ENCODE results near the gene ZNF771.
A peak's percentile ranks its signal among the peaks of the same experiment; 100 is the strongest.
"Not testable (repeated sequence)": the region's sequence is repeated elsewhere in the genome, so short reads cannot be mapped to it uniquely, and the experiment has no call there.

ZNF771 gene

DNA sequence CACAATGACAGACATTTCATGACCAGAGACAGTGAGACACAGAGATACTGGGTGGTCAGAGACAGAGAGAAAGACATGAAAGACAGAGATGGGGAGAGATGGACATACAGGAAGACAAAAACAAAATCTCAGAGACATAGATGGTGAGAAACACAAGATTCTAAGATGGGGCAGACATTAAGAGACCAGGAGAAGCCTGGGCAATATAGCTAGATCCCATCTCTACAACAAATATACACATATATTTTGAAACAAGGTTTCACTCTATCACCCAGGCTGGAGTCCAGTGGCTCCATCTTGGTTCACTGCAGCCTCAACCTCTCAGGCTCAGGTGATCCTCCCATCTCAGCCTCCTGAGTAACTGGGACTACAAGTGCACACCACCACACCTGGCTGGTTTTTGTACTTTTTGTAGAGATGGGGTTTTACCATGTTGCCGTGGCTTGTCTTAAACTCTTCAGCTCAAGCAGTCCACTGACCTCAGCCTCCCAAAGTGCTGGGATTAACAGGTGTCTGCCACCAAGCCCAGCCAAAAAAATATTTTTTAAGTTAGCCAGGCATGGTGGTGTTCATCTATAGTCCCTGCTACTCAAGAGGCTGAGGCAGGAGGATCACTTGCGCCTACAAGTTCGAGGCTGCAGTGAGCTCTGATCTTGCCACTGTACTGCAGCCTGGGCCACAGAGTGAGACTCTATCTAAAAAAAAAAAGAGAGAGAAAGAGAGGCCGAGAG is 27.2 kb upstream of the ZNF771 start:
- TF ChIP-seq GATA1 (IDR thresholded peaks at IDR 0.05; ENCODE audit: low read depth, low read length): no peak
- no peak for TF ChIP-seq POLR2A (IDR thresholded peaks at IDR 0.05; ENCODE audit: low read length)

GRCh38 chr16:30380803-30381208 is 26.6 kb upstream of the ZNF771 start:
- no peak for DNase-seq
- TF ChIP-seq POLR2A (IDR thresholded peaks at IDR 0.05; ENCODE audit: low read length) (no peak), GATA1 (IDR thresholded peaks at IDR 0.05; ENCODE audit: low read depth, low read length) (no peak)

More for the DNA sequence above, 27.2 kb upstream of the ZNF771 start:
- DNase-seq: no peak

DNA sequence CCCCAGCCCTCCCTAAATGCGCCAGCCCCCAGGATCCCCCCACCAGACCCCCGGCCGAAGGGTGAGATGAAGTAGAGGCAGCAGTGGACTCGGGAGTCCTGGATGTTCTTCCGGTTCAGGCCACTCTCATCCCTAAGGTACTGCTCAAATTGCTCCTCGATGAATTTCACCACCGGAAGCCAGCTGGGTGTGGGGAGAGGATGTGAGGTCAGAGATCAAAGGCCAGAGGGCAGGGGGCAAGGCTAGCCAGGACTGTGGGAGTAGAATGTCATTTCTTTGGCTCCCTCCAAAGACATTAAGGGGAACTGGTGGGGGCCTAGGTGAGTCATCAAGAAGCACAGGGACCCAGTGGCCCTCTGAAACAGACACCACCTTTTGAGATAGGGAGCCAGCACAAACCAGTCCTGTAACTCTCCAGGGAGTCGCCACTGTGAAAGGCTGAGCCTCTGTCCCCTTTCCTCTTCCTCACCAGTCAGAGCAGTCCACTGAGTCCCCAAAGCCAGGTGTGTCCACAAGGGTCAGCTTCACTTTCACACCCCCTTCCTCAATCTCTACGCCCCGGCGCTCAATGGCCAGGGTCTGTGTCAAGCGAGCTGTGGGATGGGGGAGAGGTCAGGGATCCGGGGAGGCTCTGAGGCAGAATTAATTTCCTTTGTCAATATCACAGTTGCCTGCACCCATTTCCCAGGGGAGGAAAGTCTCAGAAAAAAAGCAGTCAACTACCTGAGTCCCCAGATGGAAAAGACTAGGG is 25.9 kb upstream of the ZNF771 start:
- DNase-seq: no peak
- TF ChIP-seq POLR2A (IDR thresholded peaks at IDR 0.05; ENCODE audit: low read length) (no peak), GATA1 (IDR thresholded peaks at IDR 0.05; ENCODE audit: low read depth, low read length) (no peak)

DNA sequence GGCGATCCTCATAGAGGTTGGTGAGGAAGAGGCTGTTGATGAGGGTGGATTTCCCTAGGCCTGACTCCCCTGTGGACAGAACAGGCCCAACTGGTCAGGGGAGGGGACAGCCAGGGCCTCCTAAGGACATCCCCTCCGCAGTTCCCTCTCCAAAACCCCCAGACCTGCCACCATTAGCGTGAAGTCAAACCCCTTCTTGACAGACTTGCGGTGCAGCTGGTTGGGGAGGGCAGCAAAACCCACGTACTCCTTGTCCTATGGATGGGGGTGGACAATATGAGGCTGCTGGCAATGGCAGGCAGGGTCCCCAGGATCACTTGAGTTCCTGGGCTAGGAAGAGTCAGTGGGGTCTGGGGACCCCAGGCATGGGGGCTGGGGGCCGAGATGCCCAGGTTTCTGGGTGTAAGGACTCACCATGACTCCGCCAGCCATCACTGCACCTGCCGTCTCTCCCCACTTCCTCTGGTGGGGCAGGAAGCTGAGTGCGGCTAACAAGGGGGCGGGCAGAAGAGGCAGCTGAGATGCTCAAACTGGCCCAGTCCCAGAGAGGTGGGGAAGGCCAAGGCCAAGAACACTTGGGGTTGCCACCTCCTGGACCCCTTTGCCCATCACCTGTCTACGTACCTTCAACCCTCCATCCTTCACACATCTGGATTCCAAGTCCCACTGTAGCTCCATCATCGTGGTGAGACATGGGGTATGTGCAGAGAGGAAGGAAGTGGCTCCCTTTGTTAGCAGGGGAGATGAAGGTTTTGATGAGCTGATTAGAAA is 25.1 kb upstream of the ZNF771 start, which contains the start of gene SEPTIN1:
Gene SEPTIN1 (minus strand): TSS at position 451 of the 771 bp plus-strand sequence. CDS start 19 bp downstream, at position 432.
- TF ChIP-seq POLR2A (IDR thresholded peaks at IDR 0.05; ENCODE audit: low read length) (peak; percentile 22), GATA1 (IDR thresholded peaks at IDR 0.05; ENCODE audit: low read depth, low read length) (no peak)
- no peak for DNase-seq

- DNase-seq: no peak
- TF ChIP-seq GATA1 (IDR thresholded peaks at IDR 0.05; ENCODE audit: low read depth, low read length): no peak
- no peak for TF ChIP-seq POLR2A (IDR thresholded peaks at IDR 0.05; ENCODE audit: low read length)
These were observed 23.9 kb upstream of the ZNF771 start for GRCh38 chr16:30383521-30383920.

GRCh38 chr16:30394592-30395154 is 12.7 kb upstream of the ZNF771 start:
- peak; percentile 60 to 78 for DNase-seq
- TF ChIP-seq GATA1 (IDR thresholded peaks at IDR 0.05; ENCODE audit: low read depth, low read length): no peak
- peak; percentile 44 for TF ChIP-seq POLR2A (IDR thresholded peaks at IDR 0.05; ENCODE audit: low read length)

- no peak for TF ChIP-seq GATA1 (IDR thresholded peaks at IDR 0.05; ENCODE audit: low read depth, low read length)
- TF ChIP-seq POLR2A (IDR thresholded peaks at IDR 0.05; ENCODE audit: low read length): no peak
- DNase-seq: peak; percentile 87
These were observed 12.0 kb upstream of the ZNF771 start, which contains the start of gene ZNF48 for GRCh38 chr16:30395155-30395991. TSS of gene ZNF48 (plus strand) at chr16:30395420. CDS start at chr16:30395795, 375 bp downstream.

- DNase-seq: no peak
- TF ChIP-seq POLR2A (IDR thresholded peaks at IDR 0.05; ENCODE audit: low read length) (no peak), GATA1 (IDR thresholded peaks at IDR 0.05; ENCODE audit: low read depth, low read length) (no peak)
These were observed 11.3 kb upstream of the ZNF771 start for GRCh38 chr16:30395992-30396585.

DNA sequence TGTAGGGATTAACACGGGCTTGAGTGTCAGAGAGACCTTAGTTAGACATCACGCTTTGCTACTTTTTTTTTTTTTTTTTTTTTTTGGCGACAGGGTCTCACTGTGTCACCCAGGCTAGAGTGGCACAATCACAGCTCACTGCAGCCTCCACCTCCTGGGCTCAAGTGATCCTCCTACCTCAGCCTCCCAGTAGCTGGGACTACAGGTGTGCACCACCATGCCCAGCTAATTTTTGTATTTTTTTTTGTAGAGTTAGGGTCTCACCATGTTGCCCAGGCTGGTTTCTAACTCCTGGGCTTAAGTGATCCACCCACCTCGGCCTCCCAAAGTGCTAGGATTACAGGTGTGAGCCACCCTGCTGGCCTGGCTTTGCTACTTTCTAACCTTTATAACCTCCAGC is 10.8 kb upstream of the ZNF771 start:
- DNase-seq: not testable (repeated sequence)

DNA sequence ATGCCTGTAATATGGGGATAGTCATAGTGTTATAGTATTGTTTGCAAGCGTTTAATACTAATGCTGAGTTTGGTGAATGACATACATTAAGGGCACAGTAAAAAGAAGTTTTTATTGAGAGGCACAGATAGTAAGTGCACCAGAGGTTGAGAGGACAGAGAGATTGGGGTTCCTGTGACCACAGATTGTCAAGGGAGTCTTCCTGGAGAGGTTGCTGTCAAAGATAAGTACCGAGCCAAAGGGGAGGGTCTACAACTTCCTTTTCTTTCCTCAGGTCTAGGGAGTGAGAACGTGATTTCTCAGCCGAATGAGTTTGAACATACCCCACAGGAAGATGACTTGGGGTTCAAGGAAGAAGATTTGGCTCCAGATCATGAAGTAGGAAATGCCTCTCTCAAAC is 10.3 kb upstream of the ZNF771 start:
- TF ChIP-seq POLR2A (IDR thresholded peaks at IDR 0.05; ENCODE audit: low read length) (no peak), GATA1 (IDR thresholded peaks at IDR 0.05; ENCODE audit: low read depth, low read length) (no peak)
- DNase-seq: no peak

DNA sequence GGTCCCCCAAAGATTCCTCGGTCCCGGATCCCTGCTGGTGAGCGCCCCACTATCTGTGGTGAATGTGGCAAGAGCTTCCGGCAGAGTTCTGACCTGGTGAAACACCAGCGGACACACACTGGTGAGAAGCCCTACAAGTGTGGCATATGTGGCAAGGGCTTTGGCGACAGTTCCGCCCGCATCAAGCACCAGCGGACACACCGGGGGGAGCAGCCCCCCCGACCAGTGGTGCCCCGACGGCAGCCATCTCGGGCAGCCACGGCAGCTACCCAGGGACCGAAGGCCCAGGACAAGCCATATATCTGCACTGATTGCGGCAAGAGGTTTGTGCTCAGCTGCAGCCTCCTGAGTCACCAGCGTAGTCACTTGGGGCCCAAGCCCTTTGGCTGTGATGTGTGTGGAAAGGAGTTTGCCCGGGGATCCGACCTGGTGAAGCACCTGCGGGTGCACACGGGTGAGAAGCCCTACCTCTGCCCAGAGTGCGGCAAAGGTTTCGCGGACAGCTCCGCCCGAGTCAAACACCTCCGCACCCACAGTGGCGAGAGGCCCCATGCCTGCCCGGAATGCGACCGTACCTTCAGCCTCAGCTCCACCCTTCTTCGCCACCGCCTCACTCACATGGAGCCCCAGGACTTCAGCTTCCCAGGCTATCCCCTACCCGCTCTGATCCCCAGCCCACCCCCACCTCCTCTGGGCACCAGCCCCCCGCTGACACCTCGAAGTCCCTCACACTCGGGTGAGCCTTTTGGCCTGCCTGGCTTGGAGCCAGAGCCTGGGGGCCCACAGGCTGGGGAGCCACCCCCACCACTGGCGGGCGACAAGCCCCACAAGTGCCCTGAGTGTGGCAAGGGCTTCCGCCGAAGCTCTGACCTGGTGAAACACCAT is 9.4 kb upstream of the ZNF771 start:
- DNase-seq: no peak
- TF ChIP-seq POLR2A (IDR thresholded peaks at IDR 0.05; ENCODE audit: low read length) (no peak), GATA1 (IDR thresholded peaks at IDR 0.05; ENCODE audit: low read depth, low read length) (no peak)
